Measurements from ENCODE around the gene PNMT. TPM values are rescaled to one million over a fixed set of nuclear protein-coding genes. Genes with fewer than 3 reads are reported as not detected.

The PNMT gene
- total and polyA plus RNA-seq, 2 of the 4 experiments (the other 2 are of a cell fraction), result not detected

DNA sequence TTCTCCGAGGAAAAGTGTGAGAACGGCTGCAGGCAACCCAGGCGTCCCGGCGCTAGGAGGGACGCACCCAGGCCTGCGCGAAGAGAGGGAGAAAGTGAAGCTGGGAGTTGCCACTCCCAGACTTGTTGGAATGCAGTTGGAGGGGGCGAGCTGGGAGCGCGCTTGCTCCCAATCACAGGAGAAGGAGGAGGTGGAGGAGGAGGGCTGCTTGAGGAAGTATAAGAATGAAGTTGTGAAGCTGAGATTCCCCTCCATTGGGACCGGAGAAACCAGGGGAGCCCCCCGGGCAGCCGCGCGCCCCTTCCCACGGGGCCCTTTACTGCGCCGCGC lies 31.5 kb downstream of the PNMT start, which contains the start of gene ERBB2:
Gene ERBB2, plus strand, starts transcription at position 247 of the 330 bp plus-strand sequence. CDS start 175 bp downstream, outside the sequence.
- intact Hi-C loops (cut with micrococcal nuclease) (no loop called here), dilution Hi-C loops (cut with HindIII; ENCODE audit: low sequenced_read_pairs, unreplicated experiment) (no loop called here), in situ Hi-C loops (cut with MboI; ENCODE audit: low sequenced_read_pairs) (no loop called here)
- Histone ChIP-seq H2BK15ac (ENCODE audit: low read depth, low read length) (no peak within 1 kb of the TSS), H4K20me1 (ENCODE audit: insufficient read depth, low read length) (peaks cover 35% of the 10 kb centered on the region), H3K9me3 (ENCODE audit: control insufficient read depth, insufficient read depth, low read length) (no peaks in the 10 kb centered on the region), H3K14ac (replicated peaks; ENCODE audit: low read depth, low read length) (peak within 1 kb of the TSS; percentile 68), H4K5ac (ENCODE audit: low read depth, low read length) (peak within 1 kb of the TSS; percentile 91), H3K18ac (ENCODE audit: low read depth, low read length) (peak within 1 kb of the TSS; percentile 70), H3K27me3 (ENCODE audit: control insufficient read depth, insufficient read depth, low read length) (no peaks in the 10 kb centered on the region), H3K4ac (ENCODE audit: low read depth, low read length) (peak within 1 kb of the TSS; percentile 83), H3K4me2 (ENCODE audit: low read depth, low read length) (peak within 1 kb of the TSS; percentile 99), H2AK5ac (ENCODE audit: low read depth, low read length) (peak within 1 kb of the TSS; percentile 62), H2BK120ac (ENCODE audit: low read depth, low read length) (no peak within 1 kb of the TSS; the same call in 1 of the 2 replicates), H2BK20ac (ENCODE audit: low read depth, low read length) (no peak within 1 kb of the TSS), H2AFZ (replicated peaks; ENCODE audit: low read length, poor library complexity) (peak within 1 kb of the TSS; percentile 89), H2AK9ac (replicated peaks; ENCODE audit: low read depth, low read length, poor library complexity) (peak within 1 kb of the TSS; percentile 94), H3K56ac (ENCODE audit: extremely low read depth, insufficient read depth, low read length) (peak within 1 kb of the TSS; percentile 19; the same call in 1 of the 2 replicates), H3K27ac (ENCODE audit: insufficient read depth, low read length) (peak within 1 kb of the TSS; percentile 46; the same call in 1 of the 2 replicates), H2BK5ac (ENCODE audit: low read depth, low read length, poor library complexity, severe bottlenecking) (peak within 1 kb of the TSS; percentile 30), H3K79me1 (ENCODE audit: low read depth in 1 of 2, low read length in 2 of 2) (peaks cover 0 to 49% of the 10 kb centered on the region in 2 experiments; a peak in 3 of 4 replicates), H3K36me3 (ENCODE audit: control insufficient read depth, insufficient read depth, low read length) (no peaks in the 10 kb centered on the region), H4K91ac (ENCODE audit: insufficient read depth, low read depth, low read length) (peak within 1 kb of the TSS; percentile 46), H3K4me3 (ENCODE audit: insufficient read depth, low read depth, low read length) (peak within 1 kb of the TSS; percentile 90), H4K8ac (ENCODE audit: low read depth in 2 of 2, low read length in 2 of 2) (peak within 1 kb of the TSS; percentile 86 to 88), H3K9me1 (ENCODE audit: insufficient read depth, low read length) (peaks cover 24% of the 10 kb centered on the region), H3K23ac (ENCODE audit: low read depth, low read length) (peak within 1 kb of the TSS; percentile 96), H3K9ac (ENCODE audit: low read depth, low read length) (peak within 1 kb of the TSS; percentile 87), H3K4me1 (ENCODE audit: control insufficient read depth, insufficient read depth, low read length) (peaks cover 18% of the 10 kb centered on the region)
- ChIA-PET CTCF (interaction anchor here (1.3 to 1.5 kb wide), 2 partner anchors 11 to 31 kb away, joined by 5 to 7 read pairs; partner anchors contain the start of gene PGAP3), POLR2A (ENCODE audit: unreplicated experiment) (interaction anchor here (0.6 kb wide), 2 partner anchors 12 to 77 kb away, joined by 4 to 6 read pairs; partner anchors contain the start of gene PGAP3)
- 0% methylated on average over 2 of the region's 20 CpGs; no CpG with 5 or more reads in 1 of the 2 experiments for WGBS, 2 experiments (ENCODE audit: extremely low coverage in 2 of 2, insufficient read length in 1 of 2)
- DNase-seq (peak; percentile 73), ATAC-seq (ENCODE audit: low read depth) (peak; percentile 92)
- TF ChIP-seq RFX5 (IDR thresholded peaks at IDR 0.05; ENCODE audit: low read depth, low read length) (no peak), POLR2A (IDR thresholded peaks at IDR 0.05; ENCODE audit: low read depth, low read length) (no peak), RCOR1 (IDR thresholded peaks at IDR 0.05; ENCODE audit: insufficient replicate concordance, low read length) (no peak), FOS (IDR thresholded peaks at IDR 0.05; ENCODE audit: low read depth, low read length) (no peak), MXI1 (IDR thresholded peaks at IDR 0.05; ENCODE audit: borderline replicate concordance, low read depth, low read length) (no peak), MAZ (IDR thresholded peaks at IDR 0.05; ENCODE audit: borderline replicate concordance, low read depth, low read length) (peak; percentile 99), BHLHE40 (IDR thresholded peaks at IDR 0.05; ENCODE audit: low read depth, low read length) (no peak)
- BruUV-seq (replicated peaks), result no TSS peak

Data from IMR-90 (cell line).